ENCODE results near the gene MDFIC2.

MDFIC2 gene

GRCh38 chr3:70177881-70178645 lies 134.4 kb downstream of the MDFIC2 start:
- no peak for DNase-seq

- DNase-seq, result no peak
Observed at GRCh38 chr3:70176224-70176623, 136.2 kb downstream of the MDFIC2 start.

GRCh38 chr3:70156808-70157207 lies 155.6 kb downstream of the MDFIC2 start:
- DNase-seq, result no peak

- DNase-seq, result no peak
Observed at GRCh38 chr3:70150599-70150998, 161.8 kb downstream of the MDFIC2 start.

- DNase-seq, result no peak
Observed at GRCh38 chr3:70149714-70150400, 162.6 kb downstream of the MDFIC2 start.

All from NCI-H187 (cell line).